ENCODE results near the gene INSM1.

INSM1 gene

DNA sequence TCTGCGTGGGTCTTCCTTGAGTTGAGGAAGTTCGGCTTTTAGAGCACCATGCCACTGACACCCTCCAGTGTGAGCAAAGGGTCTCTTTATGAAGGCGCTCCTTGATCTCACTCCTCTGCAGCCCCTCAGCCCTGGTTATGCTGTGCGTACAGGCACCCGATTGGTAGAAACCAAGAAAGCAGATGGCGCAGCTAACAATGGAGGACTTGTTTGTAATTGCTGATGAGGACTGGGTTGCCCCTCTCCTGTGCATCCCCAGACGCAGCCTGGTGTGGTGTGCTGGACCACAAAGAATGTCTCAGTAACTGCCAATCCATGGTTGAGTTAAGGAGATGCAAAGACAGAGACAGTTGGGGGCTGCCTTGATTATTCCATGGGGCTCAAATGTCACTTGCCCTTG is 30.2 kb downstream of the INSM1 start:
- Histone ChIP-seq H3K4me3 (ENCODE audit: low read length) (no peak overlapping the region), H3K27ac (ENCODE audit: low read length) (no peak overlapping the region), H3K79me2 (ENCODE audit: low read length) (no peaks in the 10 kb centered on the region), H4K20me1 (ENCODE audit: insufficient read depth, low read length) (no peaks in the 10 kb centered on the region), H3K36me3 (replicated peaks; ENCODE audit: low read depth, low read length) (no peaks in the 10 kb centered on the region), H2AFZ (ENCODE audit: low read depth, low read length) (no peak overlapping the region), H3K4me1 (ENCODE audit: low read length) (no peaks in the 10 kb centered on the region), H3K4me2 (ENCODE audit: low read length) (no peak overlapping the region), H3K9ac (ENCODE audit: low read length) (no peak overlapping the region), H3K9me3 (ENCODE audit: insufficient read depth, low read length) (no peaks in the 10 kb centered on the region), H3K27me3 (ENCODE audit: low read depth, low read length) (no peaks in the 10 kb centered on the region)
- TF ChIP-seq, protein P1, sequence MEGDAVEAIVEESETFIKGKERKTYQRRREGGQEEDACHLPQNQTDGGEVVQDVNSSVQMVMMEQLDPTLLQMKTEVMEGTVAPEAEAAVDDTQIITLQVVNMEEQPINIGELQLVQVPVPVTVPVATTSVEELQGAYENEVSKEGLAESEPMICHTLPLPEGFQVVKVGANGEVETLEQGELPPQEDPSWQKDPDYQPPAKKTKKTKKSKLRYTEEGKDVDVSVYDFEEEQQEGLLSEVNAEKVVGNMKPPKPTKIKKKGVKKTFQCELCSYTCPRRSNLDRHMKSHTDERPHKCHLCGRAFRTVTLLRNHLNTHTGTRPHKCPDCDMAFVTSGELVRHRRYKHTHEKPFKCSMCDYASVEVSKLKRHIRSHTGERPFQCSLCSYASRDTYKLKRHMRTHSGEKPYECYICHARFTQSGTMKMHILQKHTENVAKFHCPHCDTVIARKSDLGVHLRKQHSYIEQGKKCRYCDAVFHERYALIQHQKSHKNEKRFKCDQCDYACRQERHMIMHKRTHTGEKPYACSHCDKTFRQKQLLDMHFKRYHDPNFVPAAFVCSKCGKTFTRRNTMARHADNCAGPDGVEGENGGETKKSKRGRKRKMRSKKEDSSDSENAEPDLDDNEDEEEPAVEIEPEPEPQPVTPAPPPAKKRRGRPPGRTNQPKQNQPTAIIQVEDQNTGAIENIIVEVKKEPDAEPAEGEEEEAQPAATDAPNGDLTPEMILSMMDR (IDR thresholded peaks at IDR 0.05; ENCODE audit: low read depth, low read length) = no peak
- no peak for TF ChIP-seq EZH2phosphoT487 (IDR thresholded peaks at IDR 0.05; ENCODE audit: low read depth)

DNA sequence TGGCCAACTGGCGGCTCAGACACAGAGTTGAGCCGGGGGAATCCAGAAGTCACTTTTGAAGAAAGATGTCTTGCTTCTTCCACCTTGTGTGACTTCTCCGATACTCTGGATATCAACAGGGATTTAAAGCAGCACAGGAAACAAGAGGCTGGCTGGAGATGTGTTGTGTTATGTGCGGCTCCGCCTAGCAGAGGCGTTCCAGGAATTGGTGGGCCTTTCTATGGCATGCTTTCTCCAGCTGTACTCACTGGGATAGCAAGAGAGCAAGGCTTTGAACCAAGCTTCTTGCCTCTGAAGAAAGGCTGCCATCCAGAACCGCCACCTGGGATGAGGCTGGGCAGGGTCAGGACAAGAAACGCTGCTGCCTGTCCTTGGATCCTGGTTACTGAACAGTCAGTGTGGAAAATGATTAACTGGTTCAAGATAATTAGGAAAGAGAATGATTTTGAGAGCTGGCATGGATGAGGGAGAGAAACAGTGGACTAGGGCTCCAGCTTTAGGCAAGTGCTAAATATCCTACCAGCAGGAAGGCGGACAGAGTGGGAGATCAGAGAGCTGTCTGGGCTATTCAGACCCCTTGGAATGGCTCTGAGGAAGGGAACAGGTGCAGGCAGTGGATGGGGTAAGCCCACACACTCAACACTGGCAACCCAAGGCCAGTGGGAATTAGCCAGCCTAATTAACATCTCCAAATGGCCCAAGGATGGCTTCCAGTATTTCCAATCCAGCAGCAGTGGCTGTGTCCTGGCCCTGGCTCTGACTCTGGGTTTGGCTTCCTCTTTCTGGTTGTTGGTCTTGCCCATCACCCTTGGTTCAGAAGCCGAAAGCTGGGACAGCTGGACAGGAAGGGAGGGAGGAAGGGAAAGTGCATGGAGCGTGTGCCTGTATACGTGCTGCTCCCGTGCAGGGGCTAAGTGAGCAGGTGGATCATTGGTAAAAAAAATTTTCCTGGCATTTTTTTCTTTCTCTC is 31.9 kb downstream of the INSM1 start:
- no peaks in the 10 kb centered on the region for H3K36me3 ChIP-seq (replicated peaks; ENCODE audit: low read depth, low read length)
- H3K4me1 ChIP-seq (ENCODE audit: low read length) = no peaks in the 10 kb centered on the region
- H3K9me3 ChIP-seq (ENCODE audit: insufficient read depth, low read length) = no peaks in the 10 kb centered on the region
- H3K4me3 ChIP-seq (ENCODE audit: low read length) = no peak overlapping the region
- H3K27ac ChIP-seq (ENCODE audit: low read length) = no peak overlapping the region
- H4K20me1 ChIP-seq (ENCODE audit: insufficient read depth, low read length) = no peaks in the 10 kb centered on the region
- no peaks in the 10 kb centered on the region for H3K79me2 ChIP-seq (ENCODE audit: low read length)
- no peak overlapping the region for H3K9ac ChIP-seq (ENCODE audit: low read length)
- TF ChIP-seq, protein P1 (IDR thresholded peaks at IDR 0.05; ENCODE audit: low read depth, low read length) = no peak
- no peak for TF ChIP-seq EZH2phosphoT487 (IDR thresholded peaks at IDR 0.05; ENCODE audit: low read depth)
- no peak overlapping the region for H3K4me2 ChIP-seq (ENCODE audit: low read length)
- H3K27me3 ChIP-seq (ENCODE audit: low read depth, low read length) = no peaks in the 10 kb centered on the region
- no peak overlapping the region for H2AFZ ChIP-seq (ENCODE audit: low read depth, low read length)

DNA sequence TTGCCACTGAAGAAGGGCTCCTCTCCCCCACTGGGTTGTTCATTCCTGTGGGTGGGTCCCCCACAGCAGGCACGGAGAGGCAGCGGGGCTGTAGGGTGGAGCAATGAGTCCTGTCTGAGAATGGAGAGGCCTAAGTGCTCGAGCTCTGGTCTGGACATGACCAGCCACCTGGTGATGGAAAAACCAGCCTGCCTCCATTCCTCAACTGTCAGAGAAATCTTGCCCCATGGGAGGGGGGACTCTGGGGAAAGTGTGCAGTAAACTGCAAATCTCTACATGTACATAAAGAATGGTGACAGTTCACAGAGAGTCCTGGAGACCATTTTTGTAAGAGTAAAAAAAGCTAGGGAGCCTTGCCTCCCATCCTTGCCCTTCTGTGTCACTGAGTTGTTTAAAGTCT is 34.1 kb downstream of the INSM1 start:
- Histone ChIP-seq H3K27ac (ENCODE audit: low read length) (no peak overlapping the region), H3K4me2 (ENCODE audit: low read length) (no peak overlapping the region), H3K36me3 (replicated peaks; ENCODE audit: low read depth, low read length) (no peaks in the 10 kb centered on the region), H3K4me3 (ENCODE audit: low read length) (no peak overlapping the region), H3K27me3 (ENCODE audit: low read depth, low read length) (no peaks in the 10 kb centered on the region), H3K79me2 (ENCODE audit: low read length) (no peaks in the 10 kb centered on the region), H4K20me1 (ENCODE audit: insufficient read depth, low read length) (no peaks in the 10 kb centered on the region), H3K4me1 (ENCODE audit: low read length) (no peaks in the 10 kb centered on the region), H3K9me3 (ENCODE audit: insufficient read depth, low read length) (no peaks in the 10 kb centered on the region), H2AFZ (ENCODE audit: low read depth, low read length) (no peak overlapping the region), H3K9ac (ENCODE audit: low read length) (no peak overlapping the region)
- TF ChIP-seq EZH2phosphoT487 (IDR thresholded peaks at IDR 0.05; ENCODE audit: low read depth) = no peak
- TF ChIP-seq, protein P1 (IDR thresholded peaks at IDR 0.05; ENCODE audit: low read depth, low read length) = no peak

DNA sequence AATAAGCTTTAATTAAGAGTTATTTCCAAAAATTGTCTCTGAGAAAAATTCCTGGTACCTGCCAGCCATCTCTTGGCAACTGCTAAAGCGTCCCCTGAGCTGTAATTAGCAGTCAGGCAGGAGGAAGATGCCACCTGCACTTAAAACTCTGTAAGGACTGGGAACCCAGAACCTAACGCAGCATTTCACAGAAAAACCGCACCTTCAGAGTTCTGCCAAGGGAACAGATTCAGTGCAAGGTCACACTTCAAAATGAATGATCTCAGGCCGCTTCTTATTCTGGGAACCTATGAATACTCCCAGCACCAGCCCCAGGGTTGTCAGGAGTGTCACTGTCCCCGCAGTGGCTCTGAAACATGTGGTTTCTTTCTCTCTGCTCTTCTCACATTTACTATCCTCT is 36.7 kb downstream of the INSM1 start:
- Histone ChIP-seq H3K36me3 (replicated peaks; ENCODE audit: low read depth, low read length) (no peaks in the 10 kb centered on the region), H3K27me3 (ENCODE audit: low read depth, low read length) (0 out of 2 replicates have a peak, but pooled peaks cover 5% of the 10 kb centered on the region), H3K27ac (ENCODE audit: low read length) (no peak overlapping the region), H3K9ac (ENCODE audit: low read length) (no peak overlapping the region), H2AFZ (ENCODE audit: low read depth, low read length) (no peak overlapping the region), H3K4me2 (ENCODE audit: low read length) (no peak overlapping the region), H3K4me3 (ENCODE audit: low read length) (no peak overlapping the region), H3K4me1 (ENCODE audit: low read length) (no peaks in the 10 kb centered on the region), H3K79me2 (ENCODE audit: low read length) (no peaks in the 10 kb centered on the region), H4K20me1 (ENCODE audit: insufficient read depth, low read length) (no peaks in the 10 kb centered on the region), H3K9me3 (ENCODE audit: insufficient read depth, low read length) (no peaks in the 10 kb centered on the region)
- TF ChIP-seq, protein P1 (IDR thresholded peaks at IDR 0.05; ENCODE audit: low read depth, low read length) = no peak
- TF ChIP-seq EZH2phosphoT487 (IDR thresholded peaks at IDR 0.05; ENCODE audit: low read depth) = no peak
